GM23338 (cell line): ENCODE results near the gene CASQ1. TPM values are rescaled to one million over a fixed set of nuclear protein-coding genes. Genes with fewer than 3 reads are reported as not detected.

Experiments used
- ATAC-seq: fragments of 200-7000 bp; cut with Tn5 transposase; 3 replicates; pipeline ENCODE4 v1.9.1; 2020
- DNase-seq: peaks from one replicate; pipeline ENCODE4 v3.0.0-alpha.2; 2015; ENCODE audit warnings: low spot score
- H2AFZ ChIP-seq: fragments of 200-600 bp; sonication (generic); 2 replicates; pipeline ENCODE4 v1.8.0; 2016; ENCODE audit warnings: antibody characterized with exemption, mild to moderate bottlenecking, moderate library complexity
- H3F3A ChIP-seq: fragments of 200-600 bp; sonication (generic); replicated peaks from 2 replicates; pipeline ENCODE4 v1.8.0; 2017; ENCODE audit warnings: antibody characterized with exemption, mixed run types, low read depth
- H3K27ac ChIP-seq: fragments of 200-600 bp; sonication (generic); 2 replicates; pipeline ENCODE4 v1.6.1; 2016; ENCODE audit warnings: low read depth
- H3K27me3 ChIP-seq: fragments of 200-600 bp; sonication (generic); 2 replicates; pipeline ENCODE4 v1.8.0; 2016; ENCODE audit warnings: mild to moderate bottlenecking, mixed run types, moderate library complexity; ENCODE audit not compliant: insufficient read depth
- H3K36me3 ChIP-seq: fragments of 200-600 bp; sonication (generic); 2 replicates; pipeline ENCODE4 v1.8.0; 2016; ENCODE audit warnings: mild to moderate bottlenecking; ENCODE audit not compliant: insufficient read depth
- H3K4me1 ChIP-seq: fragments of 200-600 bp; sonication (generic); 2 replicates; pipeline ENCODE4 v1.8.0; 2016; ENCODE audit warnings: mild to moderate bottlenecking, moderate library complexity; ENCODE audit not compliant: insufficient read depth
- H3K4me2 ChIP-seq: fragments of 200-600 bp; sonication (generic); 2 replicates; pipeline ENCODE4 v1.7.1; 2017; ENCODE audit warnings: mixed run types
- H3K4me3 ChIP-seq: fragments of 200-600 bp; sonication (generic); 2 replicates; pipeline ENCODE4 v1.6.1; 2016; ENCODE audit warnings: mixed run types
- H3K79me2 ChIP-seq: fragments of 200-600 bp; sonication (generic); replicated peaks from 2 replicates; pipeline ENCODE4 v1.8.0; 2017; ENCODE audit warnings: mild to moderate bottlenecking; ENCODE audit not compliant: insufficient read depth
- H3K9me2 ChIP-seq: fragments of 200-600 bp; sonication (generic); 2 replicates; pipeline ENCODE4 v1.8.0; 2017; ENCODE audit not compliant: insufficient read depth
- H4K20me1 ChIP-seq: fragments of 200-600 bp; sonication (generic); replicated peaks from 2 replicates; pipeline ENCODE4 v1.8.0; 2017; ENCODE audit warnings: mild to moderate bottlenecking; ENCODE audit not compliant: insufficient read depth
- H3K27ac Mint-ChIP-seq: 2 replicates; pipeline ENCODE4 v1.8.0; 2020; ENCODE audit warnings: inconsistent platforms, mild to moderate bottlenecking, moderate library complexity, mixed read lengths
- H3K27me3 Mint-ChIP-seq: 3 replicates; pipeline ENCODE4 v1.8.0; 2022; ENCODE audit warnings: low read depth, mild to moderate bottlenecking, moderate library complexity, mixed read lengths, inconsistent platforms; ENCODE audit not compliant: insufficient read depth, poor library complexity
- H3K36me3 Mint-ChIP-seq: 3 replicates; pipeline ENCODE4 v1.8.0; 2021; ENCODE audit warnings: low read depth, mild to moderate bottlenecking, inconsistent platforms, moderate library complexity, mixed read lengths
- H3K4me1 Mint-ChIP-seq: 3 replicates; pipeline ENCODE4 v1.8.0; 2020; ENCODE audit warnings: mild to moderate bottlenecking, inconsistent platforms, mixed read lengths
- H3K4me3 Mint-ChIP-seq: 3 replicates; pipeline ENCODE4 v1.8.0; 2021; ENCODE audit warnings: moderate library complexity, mild to moderate bottlenecking, inconsistent platforms, mixed read lengths
- H3K9me3 Mint-ChIP-seq: 3 replicates; pipeline ENCODE4 v1.8.0; 2020; ENCODE audit warnings: moderate library complexity, mild to moderate bottlenecking, inconsistent platforms, mixed read lengths
- EZH2 ChIP-seq: fragments of 200-600 bp; sonication (generic); IDR thresholded peaks from one replicate; pipeline ENCODE4 v1.8.0; 2017; ENCODE audit warnings: antibody characterized with exemption, mild to moderate bottlenecking, low read depth; ENCODE audit not compliant: unreplicated experiment
- EZH2phosphoT487 ChIP-seq: fragments of 200-600 bp; sonication (generic); IDR thresholded peaks from one replicate; pipeline ENCODE4 v1.8.1; 2018; ENCODE audit warnings: antibody characterized with exemption; ENCODE audit not compliant: unreplicated experiment
- NANOG ChIP-seq: IDR thresholded peaks from 2 replicates; pipeline ENCODE4 v1.6.1; 2016; ENCODE audit warnings: antibody characterized with exemption, borderline replicate concordance
- POLR2AphosphoS5 ChIP-seq: IDR thresholded peaks from 2 replicates; pipeline ENCODE4 v1.6.1; 2016; ENCODE audit warnings: antibody characterized with exemption, low read depth
- ZNF114 ChIP-seq: fragments of 250-450 bp; sonication (Bioruptor Pico); IDR thresholded peaks from 2 replicates; pipeline ENCODE4 v1.5.0; 2020; ENCODE audit warnings: mild to moderate bottlenecking, moderate library complexity
- ZNF331 ChIP-seq: fragments of 250-450 bp; sonication (Bioruptor Pico); IDR thresholded peaks from 2 replicates; pipeline ENCODE4 v1.5.0; 2020; ENCODE audit warnings: low read depth, mild to moderate bottlenecking, moderate library complexity
- polyA plus RNA-seq: library from polyadenylated mRNA; unstranded; fragments of >200 nt; fragmentation: Nextera tagmentation; extraction: Ambion mirVana; gene quantifications from 2 replicates; pipeline ENCODE4 v1.2.1, GENCODE V29; 2016
- total RNA-seq: library from RNA; depleted of rRNA; stranded (reverse); fragments of >200 nt; shearing (Covaris generic); gene quantifications from 2 replicates; pipeline ENCODE4 v1.2.3, GENCODE V29; 2014
- TF ChIP-seq, protein P1 (sequence below): fragments of 250-450 bp; sonication (Bioruptor Pico); IDR thresholded peaks from 2 replicates; pipeline ENCODE4 v1.5.0; 2020; ENCODE audit warnings: mild to moderate bottlenecking, moderate library complexity
- TF ChIP-seq, protein P2 (sequence below): IDR thresholded peaks from one replicate; pipeline ENCODE4 v1.6.1; 2018; ENCODE audit warnings: antibody characterized with exemption; ENCODE audit not compliant: unreplicated experiment

Gene CASQ1
- total and polyA plus RNA-seq, 2 experiments from 2014 or later, result 1.1 to 2.8 TPM

DNA sequence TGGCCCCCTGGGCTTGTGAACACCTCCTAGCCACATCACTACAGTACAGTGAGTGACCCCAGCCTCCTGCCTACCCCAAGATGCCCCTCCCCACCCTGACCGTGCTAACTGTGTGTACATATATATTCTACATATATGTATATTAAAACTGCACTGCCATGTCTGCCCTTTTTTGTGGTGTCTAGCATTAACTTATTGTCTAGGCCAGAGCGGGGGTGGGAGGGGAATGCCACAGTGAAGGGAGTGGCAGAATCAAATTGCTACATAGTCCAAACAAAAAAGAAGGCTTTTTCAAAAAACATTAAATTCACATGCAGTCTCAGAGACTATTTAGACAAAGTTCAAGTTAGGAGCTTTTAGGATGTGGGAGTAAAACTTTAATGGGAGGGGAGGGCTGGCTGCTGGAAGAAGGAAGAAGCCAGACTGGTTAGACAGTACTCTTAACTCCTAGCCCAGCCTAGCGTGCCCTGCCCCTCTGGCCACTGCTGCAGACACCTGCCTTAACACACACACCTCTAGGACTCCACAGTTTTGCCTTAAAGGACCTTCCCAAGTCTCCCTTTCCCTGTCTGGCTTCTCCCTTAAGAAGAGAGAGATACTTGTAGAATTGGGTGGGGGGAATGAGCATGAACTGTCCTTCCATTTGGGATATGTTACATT is 24.2 kb downstream of the CASQ1 start (continued):
- TF ChIP-seq, protein P1, sequence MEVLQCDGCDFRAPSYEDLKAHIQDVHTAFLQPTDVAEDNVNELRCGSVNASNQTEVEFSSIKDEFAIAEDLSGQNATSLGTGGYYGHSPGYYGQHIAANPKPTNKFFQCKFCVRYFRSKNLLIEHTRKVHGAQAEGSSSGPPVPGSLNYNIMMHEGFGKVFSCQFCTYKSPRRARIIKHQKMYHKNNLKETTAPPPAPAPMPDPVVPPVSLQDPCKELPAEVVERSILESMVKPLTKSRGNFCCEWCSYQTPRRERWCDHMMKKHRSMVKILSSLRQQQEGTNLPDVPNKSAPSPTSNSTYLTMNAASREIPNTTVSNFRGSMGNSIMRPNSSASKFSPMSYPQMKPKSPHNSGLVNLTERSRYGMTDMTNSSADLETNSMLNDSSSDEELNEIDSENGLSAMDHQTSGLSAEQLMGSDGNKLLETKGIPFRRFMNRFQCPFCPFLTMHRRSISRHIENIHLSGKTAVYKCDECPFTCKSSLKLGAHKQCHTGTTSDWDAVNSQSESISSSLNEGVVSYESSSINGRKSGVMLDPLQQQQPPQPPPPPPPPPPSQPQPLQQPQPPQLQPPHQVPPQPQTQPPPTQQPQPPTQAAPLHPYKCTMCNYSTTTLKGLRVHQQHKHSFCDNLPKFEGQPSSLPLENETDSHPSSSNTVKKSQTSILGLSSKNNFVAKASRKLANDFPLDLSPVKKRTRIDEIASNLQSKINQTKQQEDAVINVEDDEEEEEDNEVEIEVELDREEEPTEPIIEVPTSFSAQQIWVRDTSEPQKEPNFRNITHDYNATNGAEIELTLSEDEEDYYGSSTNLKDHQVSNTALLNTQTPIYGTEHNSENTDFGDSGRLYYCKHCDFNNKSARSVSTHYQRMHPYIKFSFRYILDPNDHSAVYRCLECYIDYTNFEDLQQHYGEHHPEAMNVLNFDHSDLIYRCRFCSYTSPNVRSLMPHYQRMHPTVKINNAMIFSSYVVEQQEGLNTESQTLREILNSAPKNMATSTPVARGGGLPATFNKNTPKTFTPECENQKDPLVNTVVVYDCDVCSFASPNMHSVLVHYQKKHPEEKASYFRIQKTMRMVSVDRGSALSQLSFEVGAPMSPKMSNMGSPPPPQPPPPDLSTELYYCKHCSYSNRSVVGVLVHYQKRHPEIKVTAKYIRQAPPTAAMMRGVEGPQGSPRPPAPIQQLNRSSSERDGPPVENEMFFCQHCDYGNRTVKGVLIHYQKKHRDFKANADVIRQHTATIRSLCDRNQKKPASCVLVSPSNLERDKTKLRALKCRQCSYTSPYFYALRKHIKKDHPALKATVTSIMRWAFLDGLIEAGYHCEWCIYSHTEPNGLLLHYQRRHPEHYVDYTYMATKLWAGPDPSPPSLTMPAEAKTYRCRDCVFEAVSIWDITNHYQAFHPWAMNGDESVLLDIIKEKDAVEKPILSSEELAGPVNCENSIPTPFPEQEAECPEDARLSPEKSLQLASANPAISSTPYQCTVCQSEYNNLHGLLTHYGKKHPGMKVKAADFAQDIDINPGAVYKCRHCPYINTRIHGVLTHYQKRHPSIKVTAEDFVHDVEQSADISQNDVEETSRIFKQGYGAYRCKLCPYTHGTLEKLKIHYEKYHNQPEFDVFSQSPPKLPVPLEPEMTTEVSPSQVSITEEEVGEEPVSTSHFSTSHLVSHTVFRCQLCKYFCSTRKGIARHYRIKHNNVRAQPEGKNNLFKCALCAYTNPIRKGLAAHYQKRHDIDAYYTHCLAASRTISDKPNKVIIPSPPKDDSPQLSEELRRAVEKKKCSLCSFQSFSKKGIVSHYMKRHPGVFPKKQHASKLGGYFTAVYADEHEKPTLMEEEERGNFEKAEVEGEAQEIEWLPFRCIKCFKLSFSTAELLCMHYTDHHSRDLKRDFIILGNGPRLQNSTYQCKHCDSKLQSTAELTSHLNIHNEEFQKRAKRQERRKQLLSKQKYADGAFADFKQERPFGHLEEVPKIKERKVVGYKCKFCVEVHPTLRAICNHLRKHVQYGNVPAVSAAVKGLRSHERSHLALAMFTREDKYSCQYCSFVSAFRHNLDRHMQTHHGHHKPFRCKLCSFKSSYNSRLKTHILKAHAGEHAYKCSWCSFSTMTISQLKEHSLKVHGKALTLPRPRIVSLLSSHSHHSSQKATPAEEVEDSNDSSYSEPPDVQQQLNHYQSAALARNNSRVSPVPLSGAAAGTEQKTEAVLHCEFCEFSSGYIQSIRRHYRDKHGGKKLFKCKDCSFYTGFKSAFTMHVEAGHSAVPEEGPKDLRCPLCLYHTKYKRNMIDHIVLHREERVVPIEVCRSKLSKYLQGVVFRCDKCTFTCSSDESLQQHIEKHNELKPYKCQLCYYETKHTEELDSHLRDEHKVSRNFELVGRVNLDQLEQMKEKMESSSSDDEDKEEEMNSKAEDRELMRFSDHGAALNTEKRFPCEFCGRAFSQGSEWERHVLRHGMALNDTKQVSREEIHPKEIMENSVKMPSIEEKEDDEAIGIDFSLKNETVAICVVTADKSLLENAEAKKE (CRISPR knock-in tag), result no peak
- TF ChIP-seq ZNF114, result no peak

DNA sequence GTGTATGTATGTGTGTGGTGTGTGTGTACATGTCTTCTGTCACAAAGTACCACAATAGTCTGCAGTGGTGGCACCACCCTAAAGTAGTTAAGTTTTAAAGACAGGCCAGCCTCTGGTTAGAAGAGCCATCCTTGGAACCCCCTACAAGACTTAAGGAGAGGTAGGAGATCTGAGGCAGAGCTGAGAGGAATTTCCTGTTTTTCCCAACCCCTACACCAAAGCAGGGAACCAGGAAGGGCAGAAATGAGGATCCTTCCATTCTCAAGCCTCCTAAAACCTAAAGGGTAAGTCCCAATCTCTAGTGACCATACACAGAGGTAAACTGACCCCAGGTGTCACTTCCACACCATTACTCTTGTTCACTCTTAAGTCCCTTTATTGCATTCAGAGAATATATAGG is 25.9 kb downstream of the CASQ1 start:
- H3K4me3 ChIP-seq, result no peak overlapping the region
- no peaks in the 10 kb centered on the region for H3K27me3 ChIP-seq
- no peak overlapping the region for H2AFZ ChIP-seq
- H3K36me3 Mint-ChIP-seq, result peaks cover 89% of the 10 kb centered on the region
- no peaks in the 10 kb centered on the region for H3K9me2 ChIP-seq
- peaks cover 33% of the 10 kb centered on the region for H3K4me1 Mint-ChIP-seq
- H3K79me2 ChIP-seq, result no peaks in the 10 kb centered on the region
- no peak overlapping the region for H3K4me2 ChIP-seq
- no peak for ATAC-seq
- no peaks in the 10 kb centered on the region for H3K9me3 Mint-ChIP-seq
- H4K20me1 ChIP-seq, result peaks cover 7% of the 10 kb centered on the region
- peaks cover 11% of the 10 kb centered on the region; the same call in 1 of the 2 replicates for H3K4me1 ChIP-seq
- H3K27me3 Mint-ChIP-seq, result peaks cover 4% of the 10 kb centered on the region
- H3F3A ChIP-seq, result peaks cover 8% of the 10 kb centered on the region; the same call in 1 of the 2 replicates
- H3K27ac ChIP-seq, result peak overlapping the region; percentile 81
- no peak overlapping the region for H3K27ac Mint-ChIP-seq
- peaks cover 44% of the 10 kb centered on the region; the same call in 1 of the 2 replicates for H3K36me3 ChIP-seq
- H3K4me3 Mint-ChIP-seq, result no peak overlapping the region
- DNase-seq, result no peak
- TF ChIP-seq NANOG, result no peak
- no peak for TF ChIP-seq EZH2phosphoT487
- no peak for TF ChIP-seq POLR2AphosphoS5
- TF ChIP-seq, protein P2, sequence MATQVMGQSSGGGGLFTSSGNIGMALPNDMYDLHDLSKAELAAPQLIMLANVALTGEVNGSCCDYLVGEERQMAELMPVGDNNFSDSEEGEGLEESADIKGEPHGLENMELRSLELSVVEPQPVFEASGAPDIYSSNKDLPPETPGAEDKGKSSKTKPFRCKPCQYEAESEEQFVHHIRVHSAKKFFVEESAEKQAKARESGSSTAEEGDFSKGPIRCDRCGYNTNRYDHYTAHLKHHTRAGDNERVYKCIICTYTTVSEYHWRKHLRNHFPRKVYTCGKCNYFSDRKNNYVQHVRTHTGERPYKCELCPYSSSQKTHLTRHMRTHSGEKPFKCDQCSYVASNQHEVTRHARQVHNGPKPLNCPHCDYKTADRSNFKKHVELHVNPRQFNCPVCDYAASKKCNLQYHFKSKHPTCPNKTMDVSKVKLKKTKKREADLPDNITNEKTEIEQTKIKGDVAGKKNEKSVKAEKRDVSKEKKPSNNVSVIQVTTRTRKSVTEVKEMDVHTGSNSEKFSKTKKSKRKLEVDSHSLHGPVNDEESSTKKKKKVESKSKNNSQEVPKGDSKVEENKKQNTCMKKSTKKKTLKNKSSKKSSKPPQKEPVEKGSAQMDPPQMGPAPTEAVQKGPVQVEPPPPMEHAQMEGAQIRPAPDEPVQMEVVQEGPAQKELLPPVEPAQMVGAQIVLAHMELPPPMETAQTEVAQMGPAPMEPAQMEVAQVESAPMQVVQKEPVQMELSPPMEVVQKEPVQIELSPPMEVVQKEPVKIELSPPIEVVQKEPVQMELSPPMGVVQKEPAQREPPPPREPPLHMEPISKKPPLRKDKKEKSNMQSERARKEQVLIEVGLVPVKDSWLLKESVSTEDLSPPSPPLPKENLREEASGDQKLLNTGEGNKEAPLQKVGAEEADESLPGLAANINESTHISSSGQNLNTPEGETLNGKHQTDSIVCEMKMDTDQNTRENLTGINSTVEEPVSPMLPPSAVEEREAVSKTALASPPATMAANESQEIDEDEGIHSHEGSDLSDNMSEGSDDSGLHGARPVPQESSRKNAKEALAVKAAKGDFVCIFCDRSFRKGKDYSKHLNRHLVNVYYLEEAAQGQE, result no peak
- TF ChIP-seq EZH2, result no peak
- no peak for TF ChIP-seq ZNF331 (CRISPR knock-in tag)
